HL-60 (cell line): ENCODE data around the gene TLCD1.

Source experiments
- CTCF ChIP-seq: IDR thresholded peaks from one replicate; pipeline ENCODE4 v1.5.1; 2011; ENCODE audit warnings: low read length, control low read depth, inconsistent platforms; ENCODE audit not compliant: insufficient read depth
- POLR2AphosphoS5 ChIP-seq: IDR thresholded peaks from 2 replicates; pipeline ENCODE4 v1.6.1; 2012; ENCODE audit warnings: low read depth
- REST ChIP-seq: IDR thresholded peaks from 2 replicates; pipeline ENCODE4 v1.6.1; 2012; ENCODE audit warnings: low read depth; ENCODE audit not compliant: insufficient replicate concordance

GRCh38 chr17:28748852-28749515 lies 23.0 kb upstream of the TLCD1 start:
- TF ChIP-seq REST (no peak), CTCF (no peak), POLR2AphosphoS5 (no peak)
